ENCODE measurements around the gene RPS25. TPM values are rescaled to one million over a fixed set of nuclear protein-coding genes. Genes with fewer than 3 reads are reported as not detected.

Gene RPS25
- polyA plus RNA-seq, 6 donors from 2014 or later: 3,707 to 5,692 (median 4,418) TPM

Other genes starting within 250 kb of the RPS25 start
- gene DDX6, start 227.2 kb downstream of the RPS25 start, polyA plus RNA-seq (ENCODE audit: low read depth in 6 of 6): 100 to 1,000 TPM in 5 of 6 donors, 10 to 100 TPM in 1; 71.3 to 140 (median 124) TPM
- 100 to 1,000 TPM; 101 to 157 (median 116) TPM for gene CXCR5, start 134.5 kb downstream of the RPS25 start, polyA plus RNA-seq (ENCODE audit: low read depth in 6 of 6)
- gene BCL9L, start 92.4 kb downstream of the RPS25 start, polyA plus RNA-seq (ENCODE audit: low read depth in 6 of 6): 1 to 10 TPM in 2 of 6 donors, under 1 TPM in 3, not detected in 1; 0.50 to 3.2 (median 0.75) TPM
- gene UPK2, start 62.0 kb downstream of the RPS25 start, polyA plus RNA-seq (ENCODE audit: low read depth in 6 of 6): under 1 TPM in 3 of 6 donors, not detected in 3; 0.33 to 0.43 (median 0.35) TPM
- not detected for gene FOXR1, start 46.6 kb downstream of the RPS25 start, polyA plus RNA-seq (ENCODE audit: low read depth in 6 of 6)
- gene CENATAC, start 20.2 kb downstream of the RPS25 start, polyA plus RNA-seq (ENCODE audit: low read depth in 6 of 6): 10 to 100 TPM in 5 of 6 donors, 1 to 10 TPM in 1; 9.5 to 21.7 (median 12.3) TPM
- 100 to 1,000 TPM in 1 of 6 donors, 10 to 100 TPM in 5; 45.6 to 103 (median 73.6) TPM for gene TRAPPC4, start 423 bp upstream of the RPS25 start, polyA plus RNA-seq (ENCODE audit: low read depth in 6 of 6)
- 10 to 100 TPM in 4 of 6 donors, 1 to 10 TPM in 2; 8.1 to 12.8 (median 11.1) TPM for gene SLC37A4, start 12.5 kb upstream of the RPS25 start, polyA plus RNA-seq (ENCODE audit: low read depth in 6 of 6)
- gene HYOU1, start 38.9 kb upstream of the RPS25 start, polyA plus RNA-seq (ENCODE audit: low read depth in 6 of 6): 10 to 100 TPM in 5 of 6 donors, 1 to 10 TPM in 1; 7.1 to 13.4 (median 12.5) TPM
- gene VPS11, start 49.5 kb upstream of the RPS25 start, polyA plus RNA-seq (ENCODE audit: low read depth in 6 of 6): 10 to 100 TPM; 36.7 to 50.0 (median 46.2) TPM
- gene HMBS, start 66.5 kb upstream of the RPS25 start, polyA plus RNA-seq (ENCODE audit: low read depth in 6 of 6): 10 to 100 TPM; 11.7 to 26.8 (median 16.4) TPM
- gene DPAGT1, start 83.5 kb upstream of the RPS25 start, polyA plus RNA-seq (ENCODE audit: low read depth in 6 of 6): 10 to 100 TPM; 29.7 to 61.6 (median 34.5) TPM
- gene C2CD2L, start 89.0 kb upstream of the RPS25 start, polyA plus RNA-seq (ENCODE audit: low read depth in 6 of 6): 1 to 10 TPM in 5 of 6 donors, under 1 TPM in 1; 0.55 to 3.8 (median 2.0) TPM
- gene HINFP, start 103.2 kb upstream of the RPS25 start, polyA plus RNA-seq (ENCODE audit: low read depth in 6 of 6): 10 to 100 TPM in 3 of 6 donors, 1 to 10 TPM in 3; 7.0 to 19.3 (median 9.9) TPM
- gene ABCG4, start 130.7 kb upstream of the RPS25 start, polyA plus RNA-seq (ENCODE audit: low read depth in 6 of 6): not detected
- 1 to 10 TPM; 2.1 to 4.1 (median 2.8) TPM for gene NLRX1, start 150.4 kb upstream of the RPS25 start, polyA plus RNA-seq (ENCODE audit: low read depth in 6 of 6)
- not detected for gene NHERF4, start 167.1 kb upstream of the RPS25 start, polyA plus RNA-seq (ENCODE audit: low read depth in 6 of 6)
- gene CBL, start 188.0 kb upstream of the RPS25 start, polyA plus RNA-seq (ENCODE audit: low read depth in 6 of 6): 10 to 100 TPM in 5 of 6 donors, 1 to 10 TPM in 1; 8.3 to 22.0 (median 14.4) TPM